ENCODE measurements around the gene LGI4.
"Not testable (repeated sequence)": the region's sequence is repeated elsewhere in the genome, so short reads cannot be mapped to it uniquely, and the experiment has no call there.

The LGI4 gene

DNA sequence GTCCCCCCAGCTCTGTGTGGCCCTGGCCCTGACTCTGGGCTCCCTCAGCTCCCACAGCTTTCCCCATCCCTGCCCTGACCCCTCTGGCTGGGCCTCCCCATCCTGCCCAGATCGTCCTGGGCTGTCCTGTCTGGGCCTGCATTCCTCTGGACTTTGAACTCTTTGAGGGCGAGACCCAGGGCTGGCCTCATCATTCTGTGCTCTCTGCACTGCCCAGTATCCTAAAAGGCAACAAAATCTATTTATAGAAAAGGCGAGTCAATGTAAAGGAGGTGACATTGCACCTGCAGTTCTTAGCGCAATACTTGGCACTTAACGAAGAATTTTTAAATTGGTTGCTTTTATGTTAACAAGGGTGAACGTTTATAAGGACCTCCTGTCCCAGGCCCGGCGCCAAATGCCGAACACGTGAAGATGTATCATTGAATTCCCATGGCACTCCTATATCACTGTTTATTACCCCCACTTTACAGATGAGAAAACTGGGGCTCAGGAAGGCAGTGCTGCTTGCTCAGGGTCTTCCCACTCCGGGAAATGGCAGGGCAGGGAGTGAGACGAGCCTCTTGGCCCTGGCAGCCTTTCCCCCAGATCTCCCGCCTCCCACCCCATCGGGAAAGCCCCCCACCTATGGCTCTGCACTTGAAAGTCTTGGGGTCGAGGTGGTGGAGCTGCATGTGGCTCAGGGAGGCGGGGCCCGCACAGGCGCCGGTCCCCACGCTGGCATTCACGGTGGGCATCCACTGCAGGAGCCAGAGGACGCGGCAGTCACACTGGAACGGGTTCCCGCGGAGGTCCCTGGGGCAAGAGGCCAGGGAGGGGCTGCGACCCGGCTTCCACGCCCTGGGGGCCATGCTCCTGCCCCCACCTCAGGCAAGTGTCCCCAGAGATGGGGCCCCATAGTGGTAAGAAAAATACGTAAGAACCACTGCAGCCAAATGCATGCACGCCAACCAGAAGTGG lies 3.8 kb downstream of the LGI4 start:
- H3K27me3 ChIP-seq (ENCODE audit: control insufficient read depth, insufficient read depth, low read length, poor library complexity, severe bottlenecking): no peaks in the 10 kb centered on the region
- 91 to 92% methylated on average over 31 of the region's 31 CpGs for WGBS, 2 experiments
- H3K9me3 ChIP-seq (ENCODE audit: control insufficient read depth, low read length): no peaks in the 10 kb centered on the region
- H3K4me1 ChIP-seq (ENCODE audit: control insufficient read depth, insufficient read depth, low read length): peaks cover 21% of the 10 kb centered on the region
- H3K27ac ChIP-seq (ENCODE audit: insufficient read depth, low read depth, low read length, poor library complexity, severe bottlenecking): no peak overlapping the region
- no peaks in the 10 kb centered on the region for H3K36me3 ChIP-seq (ENCODE audit: control insufficient read depth, insufficient read depth, low read length)
- H3K4me3 ChIP-seq (ENCODE audit: insufficient read depth, low read depth, low read length): no peak overlapping the region

DNA sequence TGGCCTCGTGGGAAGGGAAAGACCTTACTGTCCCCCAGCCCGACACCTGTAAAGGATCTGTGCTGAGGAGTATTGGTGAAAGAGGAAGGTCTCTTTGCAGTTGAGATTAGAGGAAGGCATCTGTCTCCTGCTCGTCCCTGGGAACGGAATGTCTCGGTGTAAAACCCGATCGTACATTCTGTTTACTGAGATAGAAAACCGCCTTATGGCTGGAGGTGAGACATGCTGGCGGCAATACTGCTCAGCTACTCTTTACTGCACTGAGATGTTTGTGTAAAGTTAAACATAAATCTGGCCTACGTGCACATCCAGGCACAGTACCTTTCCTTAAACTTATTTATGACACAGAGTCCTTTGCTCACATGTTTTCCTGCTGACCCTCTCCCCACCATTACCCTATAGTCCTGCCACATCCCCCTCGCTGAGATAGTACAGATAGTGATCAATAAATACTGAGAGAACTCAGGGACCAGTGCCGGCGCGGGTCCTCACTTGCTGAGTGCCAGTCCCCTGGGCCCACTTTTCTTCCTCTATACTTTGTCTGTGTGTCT lies 5.1 kb downstream of the LGI4 start:
- not testable (repeated sequence) for H3K27me3 ChIP-seq (ENCODE audit: control insufficient read depth, insufficient read depth, low read length, poor library complexity, severe bottlenecking); H3K36me3 ChIP-seq (ENCODE audit: control insufficient read depth, insufficient read depth, low read length); H3K4me3 ChIP-seq (ENCODE audit: insufficient read depth, low read depth, low read length); H3K9me3 ChIP-seq (ENCODE audit: control insufficient read depth, low read length); H3K27ac ChIP-seq (ENCODE audit: insufficient read depth, low read depth, low read length, poor library complexity, severe bottlenecking)
- 88 to 90% methylated on average over 13 to 14 of the region's 14 CpGs for WGBS, 2 experiments
- peaks cover 11% of the 10 kb centered on the region for H3K4me1 ChIP-seq (ENCODE audit: control insufficient read depth, insufficient read depth, low read length)

DNA sequence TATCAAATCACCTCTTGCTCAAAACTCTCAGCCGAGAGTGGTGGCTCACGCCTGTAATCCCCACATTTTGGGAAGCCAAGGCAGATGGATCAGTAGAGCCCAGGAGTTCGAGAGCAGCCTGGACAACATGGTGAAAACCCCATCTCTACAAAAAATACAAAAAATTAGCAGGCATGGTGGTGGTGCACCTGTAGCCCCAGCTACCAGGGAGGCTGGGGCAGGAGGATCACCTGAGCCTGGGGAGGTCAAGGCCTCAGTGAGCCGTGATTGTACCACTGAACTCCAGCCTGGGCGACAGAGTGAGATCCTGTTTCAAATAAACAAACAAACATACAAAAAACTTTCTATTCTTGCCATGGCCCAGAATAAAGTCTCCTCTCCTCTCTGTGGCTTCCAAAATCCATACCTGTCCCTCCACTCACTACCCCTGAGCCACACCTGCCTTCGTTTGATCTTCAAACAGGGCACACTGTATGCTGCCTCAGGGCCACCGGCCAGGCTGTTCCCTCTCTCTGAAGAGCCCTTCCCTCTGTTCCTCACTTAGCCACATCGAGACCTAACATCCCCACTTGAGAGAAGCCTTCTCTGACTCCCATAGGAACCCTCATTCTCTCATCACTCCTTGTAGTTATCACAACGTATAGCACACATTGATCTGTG lies 6.3 kb downstream of the LGI4 start:
- Histone ChIP-seq H3K36me3 (ENCODE audit: control insufficient read depth, insufficient read depth, low read length) (no peaks in the 10 kb centered on the region), H3K27me3 (ENCODE audit: control insufficient read depth, insufficient read depth, low read length, poor library complexity, severe bottlenecking) (no peaks in the 10 kb centered on the region), H3K4me1 (ENCODE audit: control insufficient read depth, insufficient read depth, low read length) (no peaks in the 10 kb centered on the region), H3K9me3 (ENCODE audit: control insufficient read depth, low read length) (no peaks in the 10 kb centered on the region), H3K4me3 (ENCODE audit: insufficient read depth, low read depth, low read length) (no peak overlapping the region), H3K27ac (ENCODE audit: insufficient read depth, low read depth, low read length, poor library complexity, severe bottlenecking) (no peak overlapping the region)
- WGBS, 2 experiments: 91 to 93% methylated on average over 9 of the region's 9 CpGs

DNA sequence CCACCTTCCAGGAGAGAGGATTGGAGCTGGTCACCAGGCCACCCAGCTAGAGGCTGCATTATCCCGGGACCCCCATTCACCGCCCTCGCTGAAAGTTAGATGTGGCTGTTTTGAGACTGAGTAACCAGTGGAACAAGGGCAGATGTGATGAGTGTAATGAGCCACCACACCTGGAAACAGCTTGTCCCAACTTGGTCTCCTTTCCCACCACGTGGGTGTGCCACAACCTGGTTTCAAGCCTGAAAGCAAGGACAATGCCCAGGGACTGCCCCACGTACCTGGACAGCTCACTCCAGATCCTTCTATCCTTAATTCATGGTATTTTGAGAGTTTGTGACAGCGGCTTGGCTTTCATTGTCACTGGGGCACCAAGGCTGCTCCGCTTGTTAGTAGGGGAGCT lies 7.0 kb downstream of the LGI4 start:
- WGBS, 2 experiments: 84 to 86% methylated on average over 7 of the region's 7 CpGs

DNA sequence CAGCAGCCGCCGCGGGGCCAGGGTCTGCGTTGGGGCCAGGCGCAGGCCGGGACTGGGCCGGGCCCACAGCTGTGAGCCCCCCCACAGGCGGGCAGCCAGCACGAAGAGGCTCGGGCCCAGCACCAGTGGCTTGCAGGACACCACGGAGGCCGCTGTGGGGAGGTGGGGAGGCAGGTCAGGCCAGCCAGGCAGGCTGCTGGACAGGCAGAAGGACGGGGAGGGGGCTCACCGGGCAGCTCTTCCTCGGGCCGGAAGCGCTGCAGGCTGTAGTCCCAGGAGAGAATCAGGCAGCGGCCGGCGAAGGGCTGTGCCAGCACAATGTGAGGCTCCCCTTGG lies 8.3 kb downstream of the LGI4 start:
- Histone ChIP-seq H3K9me3 (ENCODE audit: control insufficient read depth, low read length) (no peaks in the 10 kb centered on the region), H3K4me1 (ENCODE audit: control insufficient read depth, insufficient read depth, low read length) (peaks cover 11% of the 10 kb centered on the region), H3K4me3 (ENCODE audit: insufficient read depth, low read depth, low read length) (no peak overlapping the region), H3K27ac (ENCODE audit: insufficient read depth, low read depth, low read length, poor library complexity, severe bottlenecking) (no peak overlapping the region), H3K27me3 (ENCODE audit: control insufficient read depth, insufficient read depth, low read length, poor library complexity, severe bottlenecking) (no peaks in the 10 kb centered on the region), H3K36me3 (ENCODE audit: control insufficient read depth, insufficient read depth, low read length) (no peaks in the 10 kb centered on the region)
- WGBS, 2 experiments: 80 to 81% methylated on average over 20 of the region's 20 CpGs

More for the DNA sequence above, 7.0 kb downstream of the LGI4 start:
- Histone ChIP-seq H3K9me3 (ENCODE audit: control insufficient read depth, low read length) (no peaks in the 10 kb centered on the region), H3K27ac (ENCODE audit: insufficient read depth, low read depth, low read length, poor library complexity, severe bottlenecking) (no peak overlapping the region), H3K4me3 (ENCODE audit: insufficient read depth, low read depth, low read length) (no peak overlapping the region), H3K36me3 (ENCODE audit: control insufficient read depth, insufficient read depth, low read length) (no peaks in the 10 kb centered on the region), H3K4me1 (ENCODE audit: control insufficient read depth, insufficient read depth, low read length) (peaks cover 5% of the 10 kb centered on the region), H3K27me3 (ENCODE audit: control insufficient read depth, insufficient read depth, low read length, poor library complexity, severe bottlenecking) (no peaks in the 10 kb centered on the region)

DNA sequence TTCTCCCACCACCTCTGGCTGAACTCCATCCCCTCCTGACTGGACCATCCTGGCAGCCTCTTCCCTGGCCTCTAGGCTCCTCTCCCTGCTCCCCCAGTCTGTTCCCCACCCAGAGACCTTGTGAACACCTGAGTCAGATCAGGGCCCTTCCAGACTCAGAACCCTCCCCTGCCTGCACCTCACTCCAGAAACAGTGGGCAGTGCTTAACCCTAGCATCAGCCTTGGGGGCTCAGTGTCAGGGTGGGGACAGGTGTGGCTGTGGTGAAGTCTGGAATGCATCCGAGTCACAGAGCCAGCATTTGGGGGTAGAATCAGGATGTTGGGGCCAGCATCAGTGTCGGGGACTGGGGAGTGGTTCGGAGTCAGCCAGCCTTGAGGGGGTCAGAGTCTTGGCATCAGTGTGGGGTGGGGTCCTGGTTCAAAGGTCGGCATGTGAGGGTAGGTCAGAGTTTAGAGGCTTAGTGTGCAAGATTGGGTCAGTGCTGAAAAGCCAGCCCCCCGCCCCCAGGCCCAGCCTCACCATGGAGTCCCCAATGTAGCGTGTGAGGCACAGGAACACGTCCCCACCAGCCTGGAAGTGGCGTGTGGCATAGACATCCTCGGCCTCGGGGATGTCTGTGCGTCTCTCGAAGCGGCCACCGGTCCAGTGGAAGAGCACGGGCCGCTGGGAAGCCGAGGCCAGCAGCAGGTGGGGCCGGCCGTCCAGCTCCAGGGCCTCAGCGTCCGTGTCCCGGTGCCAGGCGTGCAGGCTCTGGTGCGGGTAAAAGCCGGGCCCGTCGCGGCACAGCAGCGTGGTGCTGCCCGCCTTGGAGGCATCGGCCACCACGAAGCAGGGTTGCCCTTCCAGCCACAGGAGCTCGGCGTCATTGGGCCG lies 8.9 kb downstream of the LGI4 start:
- H3K36me3 ChIP-seq (ENCODE audit: control insufficient read depth, insufficient read depth, low read length): no peaks in the 10 kb centered on the region
- no peak overlapping the region for H3K4me3 ChIP-seq (ENCODE audit: insufficient read depth, low read depth, low read length)
- H3K27me3 ChIP-seq (ENCODE audit: control insufficient read depth, insufficient read depth, low read length, poor library complexity, severe bottlenecking): no peaks in the 10 kb centered on the region
- no peak overlapping the region for H3K27ac ChIP-seq (ENCODE audit: insufficient read depth, low read depth, low read length, poor library complexity, severe bottlenecking)
- H3K9me3 ChIP-seq (ENCODE audit: control insufficient read depth, low read length): no peaks in the 10 kb centered on the region
- WGBS, 2 experiments: 94 to 95% methylated on average over 35 of the region's 35 CpGs
- peaks cover 11% of the 10 kb centered on the region for H3K4me1 ChIP-seq (ENCODE audit: control insufficient read depth, insufficient read depth, low read length)

DNA sequence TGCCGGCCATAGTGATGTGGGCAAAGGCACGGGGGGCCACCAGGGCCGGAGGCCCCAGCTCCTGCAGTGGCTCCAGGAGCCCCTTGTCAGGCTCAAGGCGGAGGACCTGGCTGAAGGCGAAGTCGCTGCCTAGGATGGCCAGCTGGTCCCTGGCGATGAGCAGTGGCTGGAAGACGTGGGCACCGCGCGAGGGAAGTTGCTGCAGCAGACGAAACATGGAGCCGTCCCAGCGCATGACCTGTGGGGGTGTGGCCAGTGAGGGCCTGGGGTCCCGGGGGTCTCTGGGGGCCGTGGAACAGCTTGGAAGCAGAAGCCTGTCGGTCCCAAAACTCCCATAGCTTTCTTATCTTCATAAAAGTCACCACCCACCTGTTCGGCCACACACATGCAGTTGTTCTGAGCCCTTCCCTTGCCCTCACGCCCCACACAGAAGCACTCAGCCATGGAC lies 9.6 kb downstream of the LGI4 start:
- H3K27me3 ChIP-seq (ENCODE audit: control insufficient read depth, insufficient read depth, low read length, poor library complexity, severe bottlenecking): no peaks in the 10 kb centered on the region
- no peak overlapping the region for H3K27ac ChIP-seq (ENCODE audit: insufficient read depth, low read depth, low read length, poor library complexity, severe bottlenecking)
- 92 to 94% methylated on average over 19 of the region's 19 CpGs for WGBS, 2 experiments
- no peaks in the 10 kb centered on the region for H3K36me3 ChIP-seq (ENCODE audit: control insufficient read depth, insufficient read depth, low read length)
- H3K9me3 ChIP-seq (ENCODE audit: control insufficient read depth, low read length): no peaks in the 10 kb centered on the region
- H3K4me3 ChIP-seq (ENCODE audit: insufficient read depth, low read depth, low read length): no peak overlapping the region
- peaks cover 11% of the 10 kb centered on the region for H3K4me1 ChIP-seq (ENCODE audit: control insufficient read depth, insufficient read depth, low read length)

DNA sequence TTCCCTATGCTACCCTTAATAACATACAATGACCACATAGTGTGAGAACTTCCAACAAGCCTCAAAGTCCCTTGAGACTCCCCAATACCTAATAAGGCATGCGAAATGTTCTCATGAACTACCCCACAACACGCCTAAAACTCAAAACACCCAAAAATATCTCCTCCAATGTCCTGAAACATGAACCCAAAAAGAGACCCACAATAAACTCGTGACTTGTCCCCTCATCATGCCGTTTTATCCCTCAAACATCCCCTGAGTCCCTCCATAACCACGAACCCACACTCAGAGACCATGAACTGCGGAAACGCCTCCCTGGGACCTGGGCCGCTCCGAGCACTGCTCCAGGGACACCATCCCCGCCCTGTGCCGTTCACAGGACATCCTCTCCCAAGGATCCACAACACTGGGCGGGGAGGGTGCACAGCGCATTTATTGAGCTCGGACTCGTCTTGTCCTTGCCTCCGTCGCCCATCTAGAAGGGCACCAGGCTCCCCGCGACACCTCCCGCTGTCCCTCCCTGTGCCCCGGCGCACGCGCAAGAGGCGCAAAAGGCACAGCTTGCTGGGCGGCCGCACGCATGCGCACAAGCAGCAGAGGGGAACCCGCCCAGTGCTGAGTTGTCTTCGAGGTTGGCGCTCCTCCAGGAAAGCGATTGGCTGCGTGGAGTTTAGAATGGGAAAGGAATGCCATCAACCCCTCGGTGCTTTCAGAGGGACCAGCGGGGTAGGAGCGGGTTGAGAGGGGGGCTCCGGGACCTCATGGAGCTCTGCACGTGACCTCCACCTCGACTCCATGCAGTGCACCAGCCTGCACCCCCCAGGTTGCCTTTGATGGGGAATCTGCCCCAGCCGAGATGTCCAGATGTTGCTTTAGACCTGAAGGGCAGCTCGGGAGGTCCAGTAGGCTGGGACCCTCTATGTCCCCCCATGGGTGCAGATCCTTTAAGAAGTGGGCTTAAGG lies 10.5 kb downstream of the LGI4 start:
- Histone ChIP-seq H3K36me3 (ENCODE audit: control insufficient read depth, insufficient read depth, low read length) (no peaks in the 10 kb centered on the region), H3K4me1 (ENCODE audit: control insufficient read depth, insufficient read depth, low read length) (peaks cover 11% of the 10 kb centered on the region), H3K27me3 (ENCODE audit: control insufficient read depth, insufficient read depth, low read length, poor library complexity, severe bottlenecking) (no peaks in the 10 kb centered on the region), H3K4me3 (ENCODE audit: insufficient read depth, low read depth, low read length) (no peak overlapping the region), H3K9me3 (ENCODE audit: control insufficient read depth, low read length) (no peaks in the 10 kb centered on the region), H3K27ac (ENCODE audit: insufficient read depth, low read depth, low read length, poor library complexity, severe bottlenecking) (no peak overlapping the region)
- 85 to 88% methylated on average over 42 of the region's 42 CpGs for WGBS, 2 experiments

DNA sequence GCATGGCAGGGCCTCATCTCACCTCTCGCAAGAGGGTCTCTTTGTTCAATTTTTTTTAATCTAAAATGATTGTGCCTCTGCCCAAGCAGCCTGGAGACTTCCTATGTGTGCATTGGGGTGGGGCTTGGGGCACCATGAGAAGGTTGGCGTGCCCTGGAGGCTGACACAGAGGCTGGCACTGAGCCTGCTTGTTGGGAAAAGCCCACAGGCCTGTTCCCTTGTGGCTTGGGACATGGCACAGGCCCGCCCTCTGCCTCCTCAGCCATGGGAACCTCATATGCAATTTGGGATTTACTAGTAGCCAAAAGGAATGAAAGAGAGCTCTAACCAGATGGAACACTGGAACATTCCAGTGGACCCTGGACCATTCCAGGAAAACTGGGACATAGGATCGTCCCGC lies 11.3 kb downstream of the LGI4 start:
- H3K4me1 ChIP-seq (ENCODE audit: control insufficient read depth, insufficient read depth, low read length): peaks cover 11% of the 10 kb centered on the region
- no peaks in the 10 kb centered on the region for H3K9me3 ChIP-seq (ENCODE audit: control insufficient read depth, low read length)
- no peak overlapping the region for H3K27ac ChIP-seq (ENCODE audit: insufficient read depth, low read depth, low read length, poor library complexity, severe bottlenecking)
- no peak overlapping the region for H3K4me3 ChIP-seq (ENCODE audit: insufficient read depth, low read depth, low read length)
- WGBS, 2 experiments: 94 to 95% methylated on average over 5 of the region's 5 CpGs
- H3K27me3 ChIP-seq (ENCODE audit: control insufficient read depth, insufficient read depth, low read length, poor library complexity, severe bottlenecking): no peaks in the 10 kb centered on the region
- no peaks in the 10 kb centered on the region for H3K36me3 ChIP-seq (ENCODE audit: control insufficient read depth, insufficient read depth, low read length)

Measured in ectodermal cell (in vitro differentiated cells).